ENCODE measurements around the gene DPP10. TPM values are rescaled to one million over a fixed set of nuclear protein-coding genes. Genes with fewer than 3 reads are reported as not detected.

Gene DPP10
- total RNA-seq, 4 donors from 2014 or later, result 0.09 to 4.0 (median 0.38) TPM; not detected in 1

DNA sequence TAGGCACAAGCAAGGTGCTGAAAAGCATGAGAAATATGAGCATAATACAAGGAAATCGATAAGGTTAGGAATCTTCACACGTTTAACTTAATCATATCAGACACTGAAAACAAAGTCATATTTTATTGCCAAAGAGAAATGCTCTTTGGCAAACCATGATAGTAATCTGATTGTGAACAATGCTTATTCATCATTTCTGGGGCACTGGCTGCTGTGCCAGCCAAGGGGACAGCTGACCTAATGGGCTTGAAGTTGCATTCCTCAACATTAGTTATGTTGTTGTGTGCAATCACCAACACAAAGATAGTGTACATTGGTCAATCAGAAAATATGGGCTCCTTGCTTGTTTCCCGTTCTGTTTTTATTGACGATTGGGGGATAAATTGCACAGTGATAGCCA, 83.5 kb downstream of the DPP10 start:
- DNase-seq, result no peak
- no peak overlapping the region for H3K27ac ChIP-seq
- no peaks in the 10 kb centered on the region for H3K36me3 ChIP-seq
- H3K9me3 ChIP-seq, result no peaks in the 10 kb centered on the region
- 78 to 89% methylated on average over 4 of the region's 4 CpGs for WGBS, 2 donors
- no peak for TF ChIP-seq POLR2A (IDR thresholded peaks at IDR 0.05)
- TF ChIP-seq, protein P1, sequence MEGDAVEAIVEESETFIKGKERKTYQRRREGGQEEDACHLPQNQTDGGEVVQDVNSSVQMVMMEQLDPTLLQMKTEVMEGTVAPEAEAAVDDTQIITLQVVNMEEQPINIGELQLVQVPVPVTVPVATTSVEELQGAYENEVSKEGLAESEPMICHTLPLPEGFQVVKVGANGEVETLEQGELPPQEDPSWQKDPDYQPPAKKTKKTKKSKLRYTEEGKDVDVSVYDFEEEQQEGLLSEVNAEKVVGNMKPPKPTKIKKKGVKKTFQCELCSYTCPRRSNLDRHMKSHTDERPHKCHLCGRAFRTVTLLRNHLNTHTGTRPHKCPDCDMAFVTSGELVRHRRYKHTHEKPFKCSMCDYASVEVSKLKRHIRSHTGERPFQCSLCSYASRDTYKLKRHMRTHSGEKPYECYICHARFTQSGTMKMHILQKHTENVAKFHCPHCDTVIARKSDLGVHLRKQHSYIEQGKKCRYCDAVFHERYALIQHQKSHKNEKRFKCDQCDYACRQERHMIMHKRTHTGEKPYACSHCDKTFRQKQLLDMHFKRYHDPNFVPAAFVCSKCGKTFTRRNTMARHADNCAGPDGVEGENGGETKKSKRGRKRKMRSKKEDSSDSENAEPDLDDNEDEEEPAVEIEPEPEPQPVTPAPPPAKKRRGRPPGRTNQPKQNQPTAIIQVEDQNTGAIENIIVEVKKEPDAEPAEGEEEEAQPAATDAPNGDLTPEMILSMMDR (IDR thresholded peaks at IDR 0.05), result no peak
- H3K4me3 ChIP-seq, result no peak overlapping the region
- intact Hi-C loops (cut with DNase I), result no loop called here
- H3K4me1 ChIP-seq, result no peaks in the 10 kb centered on the region
- no peaks in the 10 kb centered on the region for H3K27me3 ChIP-seq

- DNase-seq, result no peak
- no peaks in the 10 kb centered on the region for H3K4me1 ChIP-seq
- intact Hi-C loops (cut with DNase I), result no loop called here
- no peaks in the 10 kb centered on the region for H3K27me3 ChIP-seq
- H3K36me3 ChIP-seq, result no peaks in the 10 kb centered on the region
- no peak overlapping the region for H3K27ac ChIP-seq
- 70 to 77% methylated on average over 1 of the region's 1 CpG for WGBS, 2 donors
- TF ChIP-seq, protein P1 (IDR thresholded peaks at IDR 0.05), result no peak
- no peak for TF ChIP-seq POLR2A (IDR thresholded peaks at IDR 0.05)
- H3K9me3 ChIP-seq, result no peaks in the 10 kb centered on the region
- H3K4me3 ChIP-seq, result no peak overlapping the region
Observed at GRCh38 chr2:114526841-114527240, 84.4 kb downstream of the DPP10 start.

- WGBS, 2 donors, result 74 to 77% methylated on average over 9 of the region's 9 CpGs
- intact Hi-C loops (cut with DNase I), result no loop called here
- no peak for DNase-seq
- Histone ChIP-seq H3K27me3 (no peaks in the 10 kb centered on the region), H3K27ac (no peak overlapping the region), H3K4me1 (no peaks in the 10 kb centered on the region), H3K4me3 (no peak overlapping the region), H3K36me3 (no peaks in the 10 kb centered on the region), H3K9me3 (no peaks in the 10 kb centered on the region)
- no peak for TF ChIP-seq POLR2A (IDR thresholded peaks at IDR 0.05)
- TF ChIP-seq, protein P1 (IDR thresholded peaks at IDR 0.05), result no peak
Observed at GRCh38 chr2:114527330-114527983, 85.0 kb downstream of the DPP10 start.

GRCh38 chr2:114534116-114535084, 92.0 kb downstream of the DPP10 start:
- WGBS, 2 donors, result 55 to 56% methylated on average over 3 of the region's 3 CpGs
- Histone ChIP-seq H3K4me3 (no peak overlapping the region), H3K27me3 (no peaks in the 10 kb centered on the region), H3K4me1 (no peaks in the 10 kb centered on the region), H3K27ac (no peak overlapping the region), H3K9me3 (no peaks in the 10 kb centered on the region), H3K36me3 (no peaks in the 10 kb centered on the region)
- intact Hi-C loops (cut with DNase I), result no loop called here
- no peak for DNase-seq
- TF ChIP-seq, protein P1 (IDR thresholded peaks at IDR 0.05), result no peak
- TF ChIP-seq POLR2A (IDR thresholded peaks at IDR 0.05), result no peak

DNA sequence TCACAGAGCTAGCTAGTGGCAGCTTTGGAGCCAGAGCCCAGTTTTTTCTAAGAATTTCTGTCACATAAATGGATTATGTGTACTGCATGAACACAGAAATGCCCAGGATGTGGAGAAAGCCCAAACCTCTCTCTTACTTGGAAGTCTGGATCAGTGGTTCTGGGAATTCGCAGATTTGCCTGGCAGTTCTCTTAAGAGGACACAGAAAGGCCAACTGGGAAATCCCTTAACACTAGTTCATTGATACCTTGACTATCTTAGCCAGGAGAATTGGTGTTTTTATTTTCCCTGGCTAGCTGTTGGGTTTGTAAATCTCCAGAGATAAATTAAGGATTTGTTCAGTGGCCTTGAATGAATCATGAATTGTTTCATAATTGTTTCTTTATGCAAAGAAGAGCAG, 95.3 kb downstream of the DPP10 start:
- Histone ChIP-seq H3K4me3 (no peak overlapping the region), H3K27me3 (no peaks in the 10 kb centered on the region), H3K27ac (no peak overlapping the region), H3K9me3 (no peaks in the 10 kb centered on the region), H3K4me1 (peaks cover 0 to 2% (median 0%) of the 10 kb centered on the region in 3 donors), H3K36me3 (no peaks in the 10 kb centered on the region)
- TF ChIP-seq, protein P1 (IDR thresholded peaks at IDR 0.05), result no peak
- no peak for TF ChIP-seq POLR2A (IDR thresholded peaks at IDR 0.05)
- DNase-seq, result no peak
- intact Hi-C loops (cut with DNase I), result no loop called here
- WGBS, 2 donors, result 60 to 80% methylated on average over 1 of the region's 1 CpG

Measured in esophagus squamous epithelium (tissue), 5 donors.